G401 (cell line): Measurements from ENCODE around the gene CHD2. TPM values are rescaled to one million over a fixed set of nuclear protein-coding genes. Genes with fewer than 3 reads are reported as not detected.
A peak's percentile ranks its signal among the peaks of the same experiment; 100 is the strongest.
"Not testable (repeated sequence)": the region's sequence is repeated elsewhere in the genome, so short reads cannot be mapped to it uniquely, and the experiment has no call there.

Experiments
- DNase-seq: peaks from one replicate; pipeline ENCODE4 v3.0.0-alpha.2; 2015; ENCODE audit warnings: low spot score
- in situ Hi-C: cut with HindIII; loops from 2 replicates; pipeline ENCODE4 v1.10.0; 2016; ENCODE audit warnings: low sequenced_read_pairs, mixed read lengths
- total RNA-seq: library from RNA; depleted of rRNA; stranded (reverse); fragments of >200 nt; shearing (Covaris generic); gene quantifications from 2 replicates; pipeline ENCODE4 v1.2.3, GENCODE V29; 2014

CHD2 gene
- total RNA-seq, 1 experiment from 2014 or later: 38.9 TPM

DNA sequence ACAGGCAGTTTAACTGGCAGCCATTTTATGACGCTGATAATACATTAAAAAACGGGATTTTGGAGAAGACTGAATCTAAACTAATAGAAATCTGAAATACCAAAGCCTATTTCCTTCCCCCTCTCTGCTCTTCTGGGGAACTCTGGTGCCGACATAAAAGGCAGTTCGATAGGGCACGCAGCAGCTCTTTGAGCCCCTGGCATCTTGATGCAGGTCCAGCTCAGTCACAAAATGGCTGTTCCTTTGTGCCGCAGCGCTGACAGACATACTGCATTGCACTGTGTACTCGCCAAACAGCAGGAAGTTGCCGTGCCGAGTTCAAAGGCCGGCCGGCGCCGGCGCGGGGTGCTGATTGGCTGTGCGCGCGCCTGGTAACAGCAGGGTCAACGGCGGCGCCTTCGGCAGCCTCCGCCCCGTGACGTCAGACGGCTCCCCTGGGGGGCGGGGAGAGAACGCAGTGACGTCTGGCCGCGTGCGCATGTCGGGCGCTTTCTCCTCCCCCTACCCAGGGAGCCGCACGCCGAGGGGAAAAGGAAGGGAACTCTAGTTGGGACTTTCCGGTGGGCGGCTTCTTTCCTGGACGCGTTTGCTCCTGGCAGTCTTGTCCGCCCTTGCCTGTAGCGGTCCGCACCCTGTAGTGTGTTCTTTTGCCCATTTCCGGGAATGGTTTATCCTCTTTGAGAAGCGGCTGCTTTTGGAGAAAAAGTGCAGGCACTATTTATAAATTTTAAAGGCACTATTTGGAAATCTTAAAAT lies 4.0 kb downstream of the CHD2 start:
- in situ Hi-C loops: no loop called here
- DNase-seq: peak; percentile 96

DNA sequence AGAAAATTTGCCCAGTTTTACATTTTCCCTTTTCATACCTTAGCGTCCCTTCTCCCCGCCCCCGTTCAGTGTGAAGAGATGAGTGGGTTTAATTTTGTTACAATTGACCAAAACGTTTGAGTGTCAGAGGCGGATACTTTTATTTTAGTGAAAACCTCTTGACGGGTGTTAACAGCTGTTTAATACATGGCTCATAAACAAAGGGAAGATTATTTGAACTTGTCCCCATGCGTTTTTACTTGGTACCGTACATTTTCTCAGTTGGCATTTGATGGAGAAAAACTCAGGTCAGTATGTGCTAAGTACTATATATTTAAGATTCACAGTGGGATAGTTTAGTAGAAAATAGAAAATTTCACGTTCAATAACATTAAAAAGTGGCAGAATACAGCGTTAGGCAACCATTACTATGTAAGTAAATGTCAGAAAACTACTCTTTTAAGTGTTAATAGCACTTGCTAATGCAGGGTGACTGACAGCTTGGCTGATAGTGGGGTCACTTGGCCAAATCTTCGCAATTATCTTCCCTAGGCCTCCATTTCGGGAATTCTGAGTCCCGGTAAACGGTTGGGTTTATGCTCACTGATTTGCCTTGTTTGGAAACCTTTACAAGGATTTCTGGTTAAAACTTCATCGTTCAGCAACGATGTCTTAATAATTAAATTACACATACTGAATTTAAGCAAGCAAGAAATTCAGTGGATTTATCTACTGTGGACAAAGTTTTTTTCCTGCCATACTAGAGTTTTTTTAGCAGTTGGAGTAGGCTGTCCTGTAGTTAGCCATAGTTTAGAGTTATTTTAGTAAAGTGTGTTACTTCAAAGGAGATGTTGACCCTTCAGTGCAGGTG lies 4.8 kb downstream of the CHD2 start:
- DNase-seq: no peak
- in situ Hi-C loops: no loop called here

DNA sequence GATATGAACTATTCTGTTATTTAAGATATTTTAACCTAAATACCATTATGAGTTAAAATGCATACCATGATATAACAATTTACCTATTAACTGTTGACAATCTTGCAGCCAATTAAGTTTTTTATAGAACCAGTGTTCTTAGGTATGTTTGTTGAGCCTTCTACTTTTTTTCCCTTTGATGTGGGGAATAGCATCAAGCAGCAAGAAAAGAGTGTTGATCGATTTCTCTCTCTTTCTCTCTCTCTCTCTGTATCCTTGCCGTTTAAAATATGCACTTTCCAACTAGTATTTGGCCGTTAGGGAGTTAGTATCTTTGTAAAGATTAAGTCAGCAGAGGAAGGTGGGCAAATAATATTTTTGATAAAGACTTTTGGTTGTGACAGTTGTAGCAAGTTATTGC lies 5.9 kb downstream of the CHD2 start:
- no peak for DNase-seq
- in situ Hi-C loops: no loop called here

DNA sequence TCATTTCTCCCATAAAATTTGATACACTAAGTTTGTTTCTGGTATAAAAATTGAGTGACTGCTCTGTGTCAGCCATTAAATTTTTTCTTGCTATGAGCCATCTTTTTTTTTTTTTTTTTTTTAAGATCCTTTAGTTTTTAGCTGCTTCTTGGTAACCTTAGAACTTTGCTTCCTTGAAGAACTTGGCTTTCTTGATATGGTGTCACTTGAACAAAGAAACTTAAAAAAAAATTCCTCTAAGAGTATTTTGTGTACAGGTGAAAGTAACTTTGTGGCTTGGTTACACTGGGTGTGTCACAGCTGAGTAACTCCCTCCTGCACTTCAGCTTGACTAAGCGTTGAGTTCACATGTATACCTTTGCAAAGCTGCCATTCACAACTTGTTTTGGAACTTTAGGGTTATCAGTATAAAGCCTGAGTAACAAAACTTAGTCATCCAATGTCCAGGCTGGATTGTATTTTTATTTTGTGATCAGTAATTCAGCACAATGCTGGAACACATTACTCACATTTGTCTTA lies 6.5 kb downstream of the CHD2 start:
- no peak for DNase-seq

DNA sequence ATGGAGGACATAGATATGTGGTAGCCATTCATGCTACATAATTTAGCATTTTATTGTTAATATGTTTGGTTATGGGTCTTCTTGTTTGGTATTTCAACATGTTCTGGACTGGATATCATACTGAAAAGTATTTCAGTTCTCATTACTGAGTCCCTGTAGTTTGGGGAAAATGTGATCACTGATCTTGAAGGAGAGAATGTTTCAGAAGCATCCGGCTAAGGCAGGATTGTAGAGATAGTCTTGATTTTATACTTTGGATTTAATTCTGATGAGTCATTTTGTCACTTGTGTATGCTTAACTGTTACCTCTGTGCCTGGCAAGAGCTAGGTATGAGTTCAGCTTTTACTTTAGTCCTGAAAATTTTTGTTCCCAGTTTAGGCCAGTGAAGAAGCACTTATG lies 7.1 kb downstream of the CHD2 start:
- no peak for DNase-seq
- in situ Hi-C loops: no loop called here

More for the DNA sequence above, 6.5 kb downstream of the CHD2 start:
- in situ Hi-C loops: no loop called here

DNA sequence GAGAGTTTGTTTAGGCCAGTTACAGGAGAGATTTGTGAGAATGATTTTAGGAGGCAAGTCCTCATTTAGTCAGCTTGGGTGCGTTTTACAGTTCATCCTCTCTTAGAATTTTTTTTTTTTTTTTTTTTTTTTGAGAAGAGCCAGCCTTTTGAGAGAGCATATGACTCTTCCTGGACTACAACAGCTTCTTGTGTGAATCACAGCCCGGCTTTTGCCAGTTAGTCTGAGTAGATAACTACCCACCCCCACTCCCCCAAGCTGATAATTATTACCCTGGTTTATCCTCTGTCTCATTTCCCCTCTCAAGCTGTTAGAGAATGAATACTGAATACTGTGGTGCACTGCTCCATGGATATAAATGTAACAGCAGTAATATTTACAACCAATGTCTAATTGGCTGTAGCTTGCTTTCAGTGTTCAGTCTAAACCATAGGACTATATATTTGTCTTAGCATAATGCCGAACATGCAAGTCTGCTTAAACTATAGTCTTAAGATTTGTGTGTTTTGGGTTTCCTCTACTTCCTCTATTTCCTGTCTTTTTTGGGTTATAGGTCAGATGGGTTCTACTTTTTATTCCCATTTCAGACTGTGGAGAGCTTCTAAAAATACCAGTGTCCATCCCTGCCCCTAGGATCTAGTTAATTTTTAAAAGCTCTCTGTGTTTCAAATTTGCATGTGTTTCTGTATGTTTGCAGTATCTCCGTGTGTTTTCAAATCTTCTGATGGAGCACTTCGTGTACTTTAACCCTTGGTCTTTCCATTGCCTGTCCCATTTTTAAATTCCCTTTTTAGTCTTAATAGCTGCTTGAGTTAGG lies 8.0 kb downstream of the CHD2 start:
- DNase-seq: peak; percentile 17
- in situ Hi-C loops: no loop called here

DNA sequence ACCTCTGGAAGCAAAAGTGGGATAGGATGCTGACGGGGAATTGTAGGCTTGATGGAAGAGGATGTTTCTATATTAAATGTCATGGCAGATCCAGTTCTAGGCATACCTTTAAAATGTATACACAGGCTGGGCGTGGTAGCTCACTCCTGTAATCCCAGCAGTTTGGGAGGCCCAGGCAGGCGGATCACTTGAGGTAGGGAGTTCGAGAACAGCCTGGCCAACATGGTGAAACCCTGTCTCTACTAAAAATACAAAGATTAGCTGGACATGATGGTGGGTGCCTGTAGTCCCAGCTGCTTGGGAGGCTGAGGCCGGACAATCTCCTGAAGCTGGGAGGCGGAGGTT lies 8.6 kb downstream of the CHD2 start:
- in situ Hi-C loops: no loop called here
- DNase-seq: no peak

DNA sequence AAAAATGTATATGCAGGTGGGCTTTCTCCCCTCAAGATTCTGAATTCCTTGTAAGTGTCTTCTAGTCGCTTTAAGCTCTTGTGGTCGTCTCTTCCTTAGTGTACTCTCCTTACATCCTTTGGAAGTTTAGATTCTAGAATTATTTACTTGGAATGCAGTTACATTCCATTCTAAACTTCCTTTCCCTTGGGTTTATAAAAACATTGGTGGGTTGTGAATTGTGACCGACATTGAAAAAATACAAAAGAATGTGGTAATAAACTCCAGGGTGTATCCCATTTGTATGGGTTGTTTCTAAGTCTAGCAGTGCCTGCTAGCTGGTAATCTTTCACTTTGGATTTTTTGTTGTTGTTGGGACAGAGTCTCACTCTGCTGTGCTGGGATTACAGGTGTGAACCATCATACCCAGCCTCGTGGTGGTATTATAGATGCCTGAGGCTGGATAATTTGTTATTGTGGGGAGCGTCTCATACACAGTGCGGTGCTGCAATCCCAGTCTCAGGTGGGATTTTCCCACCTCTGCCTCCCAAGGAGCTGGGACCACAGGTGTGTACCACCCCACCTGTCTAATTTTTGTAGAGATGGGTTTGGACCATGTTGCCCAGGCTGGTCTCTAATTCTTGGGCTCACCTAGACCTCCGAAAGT lies 9.1 kb downstream of the CHD2 start:
- peak; percentile 6 for DNase-seq
- in situ Hi-C loops: no loop called here

DNA sequence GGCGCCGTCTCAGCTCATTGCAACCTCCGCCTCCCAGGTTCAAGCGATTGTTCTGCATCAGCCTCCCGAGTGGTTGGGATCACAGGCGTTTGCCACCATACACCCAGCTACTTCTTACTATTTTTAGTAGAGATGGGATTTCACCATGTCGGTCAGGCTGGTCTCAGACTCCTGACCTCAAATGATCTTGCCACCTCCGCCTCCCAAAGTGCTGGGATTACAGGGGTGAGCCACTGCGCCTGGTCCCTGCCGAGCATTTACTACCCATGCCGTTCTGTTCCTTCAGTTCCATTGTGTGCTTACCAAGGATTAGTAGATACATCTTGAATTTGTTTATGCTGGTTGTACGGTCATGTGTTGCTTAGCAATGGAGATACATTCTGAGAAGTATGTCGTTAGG lies 10.3 kb downstream of the CHD2 start:
- in situ Hi-C loops: no loop called here
- no peak for DNase-seq

DNA sequence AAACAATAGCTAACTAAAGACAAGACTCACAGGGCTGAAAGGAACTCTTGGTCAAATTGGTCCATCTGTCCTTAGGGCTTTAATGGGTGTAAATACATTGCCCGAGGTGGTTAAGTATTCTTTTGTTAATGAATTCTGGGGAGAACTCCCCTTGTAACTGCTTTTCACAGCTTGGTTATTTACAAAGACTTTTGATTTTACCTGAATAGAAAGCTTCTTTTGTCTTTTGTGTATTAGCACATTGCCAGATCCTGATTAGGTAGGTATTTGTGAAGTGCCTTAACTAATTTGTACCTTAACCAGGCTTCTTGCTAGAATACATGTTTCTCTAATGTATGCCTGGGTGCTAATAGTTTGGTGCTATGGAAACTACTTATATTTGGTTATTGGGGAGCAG lies 14.0 kb downstream of the CHD2 start:
- in situ Hi-C loops: no loop called here

DNA sequence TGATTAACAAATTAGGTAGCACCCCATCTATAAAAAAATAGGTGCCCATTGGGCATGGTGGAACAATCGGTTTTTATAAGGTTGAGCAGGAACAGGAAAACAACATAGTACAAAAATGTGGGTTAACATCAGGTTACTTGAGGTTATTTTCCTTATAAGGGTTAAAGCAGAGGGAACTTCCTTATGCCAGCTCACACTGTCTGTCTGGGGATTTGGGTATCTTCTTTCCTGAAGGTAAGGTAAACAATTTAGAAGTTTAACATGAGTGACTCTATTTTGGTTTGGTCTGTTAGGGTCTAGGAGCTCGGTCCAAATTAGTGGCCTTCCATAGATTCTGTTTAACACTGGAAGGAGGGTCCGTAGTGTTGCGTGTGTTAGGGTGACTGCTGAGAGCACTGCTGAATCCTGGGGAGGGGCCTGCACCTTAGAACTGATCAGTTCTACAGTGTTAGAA lies 14.7 kb downstream of the CHD2 start:
- in situ Hi-C loops: no loop called here
- no peak for DNase-seq

More for the DNA sequence above, 14.0 kb downstream of the CHD2 start:
- no peak for DNase-seq

DNA sequence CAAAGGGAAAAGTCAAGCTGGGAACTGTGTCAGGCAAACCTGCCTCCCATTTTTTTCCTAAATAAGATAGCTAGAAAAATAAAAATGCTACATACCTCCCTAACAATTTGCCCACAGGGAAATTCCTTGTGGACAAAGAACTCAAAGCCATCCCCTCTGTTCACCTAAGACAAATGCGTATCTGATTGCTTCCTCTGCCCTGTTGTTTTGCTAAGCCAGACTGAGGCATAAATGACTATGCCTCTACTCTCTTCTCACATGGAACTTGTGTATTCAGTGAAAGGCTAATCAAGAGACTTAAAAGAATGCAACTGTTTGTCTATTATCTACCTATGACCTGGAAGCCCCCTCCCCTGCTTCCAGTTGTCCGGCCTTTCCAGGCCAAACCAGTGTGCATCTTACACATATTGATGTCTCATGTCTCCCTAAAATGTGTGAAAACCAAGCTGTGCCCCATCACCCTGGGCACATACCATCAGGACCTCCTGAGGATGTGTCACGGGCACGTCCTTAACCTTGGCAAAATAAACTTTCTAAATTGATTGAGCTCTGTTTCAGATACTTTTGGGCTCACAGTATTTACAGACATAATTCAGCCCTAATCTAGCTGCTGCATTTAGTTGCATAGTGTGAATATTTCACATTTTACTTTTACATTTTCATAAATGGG lies 15.8 kb downstream of the CHD2 start:
- no peak for DNase-seq
- in situ Hi-C loops: no loop called here

DNA sequence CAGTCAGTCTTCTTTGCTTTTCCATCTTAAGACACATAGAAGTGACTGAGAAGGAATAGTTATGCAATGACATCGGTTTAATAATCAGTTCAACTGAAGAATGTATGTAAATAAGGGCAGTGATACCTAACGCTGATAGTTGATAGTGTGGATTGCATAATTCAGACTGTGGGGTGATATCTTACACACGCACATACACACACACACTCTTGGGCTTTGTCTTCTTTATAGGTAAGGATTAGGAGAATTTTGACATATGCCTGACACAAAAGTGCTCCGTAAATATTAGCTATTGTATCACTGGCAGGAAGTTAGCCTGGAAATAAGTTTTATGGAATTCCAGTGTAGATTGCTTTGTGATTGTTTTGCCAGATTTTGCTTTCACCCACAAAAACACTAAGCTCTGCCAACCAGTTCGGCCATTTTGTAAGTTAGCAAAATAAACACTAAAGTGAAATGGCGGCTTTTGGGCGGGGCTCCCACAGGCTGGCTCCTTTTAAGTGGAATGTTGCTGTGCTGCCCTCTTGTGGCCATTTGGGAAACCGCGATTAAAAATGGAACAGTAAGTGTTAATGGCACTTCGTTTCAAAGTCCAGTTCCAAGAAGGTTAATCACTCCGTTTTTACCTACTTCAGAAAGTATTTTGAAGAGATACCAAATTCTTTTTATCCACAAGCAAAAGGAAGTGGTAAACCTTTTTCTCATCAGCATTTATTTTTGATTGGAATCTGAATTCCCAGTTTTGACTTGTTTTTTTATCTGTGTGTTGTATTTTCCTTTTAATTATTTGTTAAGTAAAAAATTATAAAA lies 17.7 kb downstream of the CHD2 start:
- DNase-seq: peak; percentile 92
- in situ Hi-C loops: no loop called here

DNA sequence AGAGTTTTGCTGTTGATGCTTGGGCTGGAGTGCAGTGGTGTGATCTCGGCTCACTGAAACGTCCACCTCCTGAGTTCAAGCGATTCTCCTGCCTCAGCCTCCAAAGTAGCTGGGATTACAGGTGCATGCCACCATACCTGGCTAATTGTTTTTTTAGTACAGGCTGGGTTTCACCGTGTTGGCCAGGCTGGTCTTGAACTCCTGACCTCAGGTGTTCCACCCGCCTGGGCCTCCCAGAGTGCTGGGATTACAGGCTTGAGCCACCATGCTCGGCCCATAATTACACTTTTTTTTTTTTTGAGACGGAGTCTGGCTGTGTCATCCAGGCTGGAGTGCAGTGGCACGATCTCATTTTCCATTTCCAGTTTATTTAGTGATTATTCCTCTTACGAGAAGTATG lies 18.8 kb downstream of the CHD2 start:
- DNase-seq, in situ Hi-C loops: not testable (repeated sequence)

DNA sequence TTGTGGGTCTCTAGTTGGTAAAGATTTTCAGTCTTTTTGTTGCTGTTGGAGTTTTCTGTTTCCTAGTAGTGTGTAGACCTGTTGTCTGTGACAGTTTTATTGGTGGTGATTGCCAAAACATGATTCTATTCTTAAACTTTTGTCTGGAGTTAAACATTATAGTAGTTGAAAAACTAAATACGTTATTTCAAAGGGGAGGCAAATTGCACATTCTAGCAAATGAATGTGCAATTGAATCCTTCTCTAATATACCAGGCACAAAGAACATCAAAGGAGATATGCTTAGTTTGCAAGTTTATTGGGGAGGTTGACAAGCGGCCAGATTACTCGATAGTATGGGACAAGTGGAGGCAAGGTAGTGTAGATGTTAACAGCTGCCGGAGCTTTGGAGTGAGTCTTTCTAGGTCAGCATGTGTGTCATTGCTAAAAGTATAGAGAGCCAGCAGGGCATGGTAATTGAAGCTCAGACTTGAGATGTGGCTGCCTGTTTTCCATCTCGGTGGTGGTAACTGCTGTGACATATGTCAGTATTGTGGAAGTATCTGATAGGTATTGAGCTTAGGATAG lies 20.6 kb downstream of the CHD2 start:
- in situ Hi-C loops: no loop called here
- peak; percentile 44 for DNase-seq

DNA sequence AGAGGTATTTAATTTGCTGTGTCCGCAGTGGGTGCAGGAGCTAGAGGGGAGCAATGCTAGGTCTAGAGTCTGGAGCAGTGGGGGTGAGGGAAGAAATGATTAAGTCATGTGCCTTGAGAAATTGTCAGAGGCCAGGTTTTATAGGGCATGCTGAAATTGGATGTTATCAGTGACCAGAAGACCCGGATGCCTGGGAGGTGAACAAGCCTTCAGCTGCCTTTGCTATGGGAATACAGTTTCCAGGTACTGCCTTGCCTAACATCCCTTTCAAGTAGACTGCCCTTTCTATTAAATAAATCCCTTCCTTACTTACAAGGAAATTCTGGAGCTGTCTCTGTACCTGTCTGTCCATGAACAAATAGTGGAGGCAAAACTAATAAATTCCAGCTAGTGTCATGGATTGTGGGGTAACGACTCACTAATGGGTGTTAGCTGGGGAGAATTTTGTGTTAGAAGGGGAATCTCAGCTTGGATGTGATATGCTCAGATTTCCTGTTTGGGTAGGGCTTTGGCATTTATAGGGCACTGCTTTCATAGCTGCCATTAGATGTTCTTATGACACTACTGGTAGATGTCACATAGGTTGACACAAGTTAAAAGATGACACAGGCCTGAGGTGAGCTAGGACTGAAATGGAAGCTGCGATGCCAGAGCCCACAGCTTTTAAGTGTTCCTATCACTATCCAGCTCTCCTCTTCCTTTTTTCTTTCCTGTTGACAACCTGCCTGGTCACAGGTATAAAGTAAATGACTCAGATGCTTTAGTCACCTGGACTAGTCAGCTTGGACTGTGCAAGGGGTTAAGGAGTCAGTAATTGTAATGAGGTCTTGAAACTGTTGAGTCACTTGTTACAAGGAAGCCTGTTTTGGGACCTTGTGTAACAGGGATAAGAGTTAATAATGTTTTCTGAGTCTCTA lies 21.3 kb downstream of the CHD2 start:
- in situ Hi-C loops: no loop called here
- DNase-seq: peak; percentile 35
